Thoracic aorta (tissue), 2 donors: ENCODE results near the gene DUSP14. TPM values are rescaled to one million over a fixed set of nuclear protein-coding genes. Genes with fewer than 3 reads are reported as not detected.

Source experiments
- ATAC-seq: fragments of 150-250 bp; one replicate; pipeline ENCODE4 v1.8.0; 2017; ENCODE audit warnings: low read depth; ENCODE audit not compliant: insufficient number of reproducible peaks, low FRiP score
- DNase-seq: peaks from one replicate; pipeline ENCODE4 v3.0.0-alpha.2; 2020; ENCODE audit warnings: low spot score
- H3K27ac ChIP-seq, 2 donors: fragments of 200-600 bp; sonication (generic); 1 replicate in 1 of 2; 2 replicates in 1 of 2; pipeline ENCODE4 v1.5.1; 2016; ENCODE audit warnings: mild to moderate bottlenecking in 2 of 2, moderate library complexity in 2 of 2
- H3K27me3 ChIP-seq: fragments of 200-600 bp; sonication (generic); replicated peaks from 2 replicates; pipeline ENCODE4 v1.6.0; 2016; ENCODE audit warnings: mild to moderate bottlenecking; ENCODE audit not compliant: insufficient read depth
- H3K36me3 ChIP-seq: fragments of 200-600 bp; sonication (generic); one replicate; pipeline ENCODE4 v1.5.1; 2016
- H3K4me1 ChIP-seq, 2 donors: fragments of 200-600 bp; sonication (generic); 1 replicate in 1 of 2; 2 replicates in 1 of 2; pipeline versions ENCODE4 v1.5.1 to v1.6.0; 2016; ENCODE audit warnings: low read depth in 2 of 2, mild to moderate bottlenecking in 1 of 2; ENCODE audit not compliant: control insufficient read depth in 1 of 2
- H3K4me3 ChIP-seq: fragments of 200-600 bp; sonication (generic); 2 replicates; pipeline ENCODE4 v1.5.1; 2016; ENCODE audit warnings: mild to moderate bottlenecking
- H3K9me3 ChIP-seq: fragments of 200-600 bp; sonication (generic); 2 replicates; pipeline ENCODE4 v1.5.1; 2016
- total RNA-seq, 2 donors: library from RNA; depleted of rRNA; stranded (reverse); fragments of >200 nt; gene quantifications; one replicate each; pipeline versions ENCODE4 v1.1.0 to v1.2.3, GENCODE V29; 2016
- TF ChIP-seq, protein P1 (sequence below): fragments of 200-600 bp; sonication (generic); IDR thresholded peaks from one replicate; pipeline ENCODE4 v1.5.1; 2019; ENCODE audit warnings: antibody characterized with exemption

DUSP14 gene
- total RNA-seq, 2 donors from 2014 or later: 18.1 to 22.2 TPM

DNA sequence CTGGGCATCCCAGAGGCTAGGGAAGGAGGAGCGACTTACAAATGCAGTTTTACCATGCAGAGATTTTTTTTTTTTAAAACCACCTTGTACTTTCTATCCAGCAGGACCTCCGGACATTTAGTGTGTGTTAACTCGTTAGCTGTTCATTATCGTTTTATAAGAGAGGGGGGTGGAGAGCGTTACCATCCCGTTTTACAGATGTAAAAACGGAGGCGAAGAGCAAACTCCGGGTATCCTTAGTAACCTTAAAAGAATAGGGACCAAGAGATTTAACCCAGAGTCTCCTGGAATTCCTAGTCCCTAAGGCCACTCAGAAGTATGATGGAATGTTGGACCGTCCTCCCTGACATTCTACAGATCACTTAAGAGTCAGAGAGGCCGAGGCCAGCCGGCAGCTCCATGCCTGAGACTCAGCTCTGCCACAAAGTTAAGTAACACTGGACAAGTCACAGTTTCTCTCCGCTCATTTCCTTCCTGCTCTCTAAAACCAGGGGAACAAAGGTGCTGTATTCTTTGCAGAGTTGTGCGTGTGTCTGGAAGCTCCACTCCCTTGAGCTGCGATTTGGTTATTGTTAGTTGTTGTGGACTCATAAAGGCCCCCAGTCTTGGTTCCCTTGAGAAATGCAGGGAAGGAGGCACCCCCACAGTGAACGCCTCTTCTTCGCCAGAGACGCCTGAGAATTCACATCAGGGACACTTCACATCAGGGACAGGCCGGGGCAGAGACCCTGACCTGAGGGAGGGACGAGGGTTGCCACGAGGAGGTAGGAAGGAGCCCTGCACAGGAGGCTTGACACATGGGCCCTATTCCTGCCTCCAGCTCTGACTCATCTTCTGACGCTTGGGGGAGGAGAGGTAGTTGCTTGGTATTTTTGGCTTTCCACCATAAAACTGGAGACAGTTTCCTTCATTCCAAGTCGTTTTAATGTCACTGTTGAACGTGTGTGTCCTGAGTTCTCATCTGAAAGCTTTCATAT, 1.2 kb downstream of the DUSP14 start:
- DNase-seq (no peak), ATAC-seq (no peak)
- H3K4me1 ChIP-seq: peaks cover 20 to 30% of the 10 kb centered on the region in 2 donors
- peak overlapping the region; percentile 54 to 74 for H3K27ac ChIP-seq
- no peaks in the 10 kb centered on the region for H3K36me3 ChIP-seq
- TF ChIP-seq, protein P1, sequence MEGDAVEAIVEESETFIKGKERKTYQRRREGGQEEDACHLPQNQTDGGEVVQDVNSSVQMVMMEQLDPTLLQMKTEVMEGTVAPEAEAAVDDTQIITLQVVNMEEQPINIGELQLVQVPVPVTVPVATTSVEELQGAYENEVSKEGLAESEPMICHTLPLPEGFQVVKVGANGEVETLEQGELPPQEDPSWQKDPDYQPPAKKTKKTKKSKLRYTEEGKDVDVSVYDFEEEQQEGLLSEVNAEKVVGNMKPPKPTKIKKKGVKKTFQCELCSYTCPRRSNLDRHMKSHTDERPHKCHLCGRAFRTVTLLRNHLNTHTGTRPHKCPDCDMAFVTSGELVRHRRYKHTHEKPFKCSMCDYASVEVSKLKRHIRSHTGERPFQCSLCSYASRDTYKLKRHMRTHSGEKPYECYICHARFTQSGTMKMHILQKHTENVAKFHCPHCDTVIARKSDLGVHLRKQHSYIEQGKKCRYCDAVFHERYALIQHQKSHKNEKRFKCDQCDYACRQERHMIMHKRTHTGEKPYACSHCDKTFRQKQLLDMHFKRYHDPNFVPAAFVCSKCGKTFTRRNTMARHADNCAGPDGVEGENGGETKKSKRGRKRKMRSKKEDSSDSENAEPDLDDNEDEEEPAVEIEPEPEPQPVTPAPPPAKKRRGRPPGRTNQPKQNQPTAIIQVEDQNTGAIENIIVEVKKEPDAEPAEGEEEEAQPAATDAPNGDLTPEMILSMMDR: no peak
- H3K27me3 ChIP-seq: no peaks in the 10 kb centered on the region
- peak overlapping the region; percentile 99 for H3K4me3 ChIP-seq
- H3K9me3 ChIP-seq: no peaks in the 10 kb centered on the region

DNA sequence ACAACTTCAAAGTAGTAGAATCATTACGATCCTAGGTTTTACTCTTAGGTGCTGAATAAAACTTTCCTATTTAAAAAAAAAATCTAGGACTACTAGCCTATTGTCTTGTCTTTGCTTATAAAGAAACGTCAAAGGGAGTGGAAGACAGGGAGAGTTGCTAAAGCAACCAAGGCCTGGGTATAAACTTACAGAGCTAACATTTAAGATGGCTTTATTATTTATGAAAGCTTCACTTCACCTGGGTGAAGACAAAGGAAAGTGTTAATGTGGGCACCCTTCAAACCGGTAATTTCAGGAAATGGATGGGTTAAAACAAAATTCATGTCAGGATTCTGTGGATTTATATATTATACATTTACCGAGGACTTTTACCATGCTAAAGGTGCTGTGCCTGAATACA, 2.5 kb downstream of the DUSP14 start:
- TF ChIP-seq, protein P1: no peak
- no peak for ATAC-seq
- no peak for DNase-seq
- no peaks in the 10 kb centered on the region for H3K9me3 ChIP-seq
- H3K27me3 ChIP-seq: no peaks in the 10 kb centered on the region
- H3K4me1 ChIP-seq: peaks cover 20 to 30% of the 10 kb centered on the region in 2 donors
- no peak overlapping the region for H3K4me3 ChIP-seq
- H3K27ac ChIP-seq: no peak overlapping the region
- H3K36me3 ChIP-seq: no peaks in the 10 kb centered on the region

DNA sequence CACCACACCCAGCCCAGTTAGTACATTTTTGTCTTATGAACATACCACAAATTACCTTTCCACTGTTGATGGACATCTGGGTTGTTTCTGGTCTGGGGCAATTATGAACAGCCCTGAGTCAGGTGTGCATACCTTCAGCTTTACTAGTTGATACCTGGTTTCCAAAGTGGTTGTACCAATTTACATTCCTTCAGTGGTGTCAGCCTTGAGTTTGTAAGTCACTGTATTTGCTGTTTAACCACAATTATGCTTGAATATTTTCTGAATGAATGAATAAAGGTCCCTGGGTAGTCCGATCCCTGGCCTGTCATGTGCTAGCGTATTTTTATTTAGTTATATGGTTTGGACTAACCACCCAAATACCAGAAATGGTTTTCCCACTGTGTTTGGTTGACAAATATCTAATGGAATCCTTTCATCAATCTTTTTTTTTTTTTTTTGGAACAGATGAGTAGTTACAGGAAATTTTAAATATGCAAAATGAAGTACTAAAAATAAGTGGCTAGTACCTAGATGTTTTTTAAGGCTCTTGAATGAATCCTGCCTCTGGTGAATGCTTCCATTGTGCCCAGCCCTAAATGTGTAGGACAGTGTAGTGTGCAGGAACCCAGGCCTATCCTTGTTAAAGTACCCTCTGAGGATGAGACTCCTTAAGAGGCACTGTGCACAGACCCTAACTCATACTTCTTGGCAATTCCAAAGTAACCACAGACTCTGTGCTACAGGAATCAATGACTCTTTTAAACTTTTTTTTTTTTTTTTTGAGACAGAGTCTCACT, 3.7 kb downstream of the DUSP14 start:
- Histone ChIP-seq H3K4me1 (peaks cover 15 to 24% of the 10 kb centered on the region in 2 donors), H3K27ac (no peak overlapping the region)

DNA sequence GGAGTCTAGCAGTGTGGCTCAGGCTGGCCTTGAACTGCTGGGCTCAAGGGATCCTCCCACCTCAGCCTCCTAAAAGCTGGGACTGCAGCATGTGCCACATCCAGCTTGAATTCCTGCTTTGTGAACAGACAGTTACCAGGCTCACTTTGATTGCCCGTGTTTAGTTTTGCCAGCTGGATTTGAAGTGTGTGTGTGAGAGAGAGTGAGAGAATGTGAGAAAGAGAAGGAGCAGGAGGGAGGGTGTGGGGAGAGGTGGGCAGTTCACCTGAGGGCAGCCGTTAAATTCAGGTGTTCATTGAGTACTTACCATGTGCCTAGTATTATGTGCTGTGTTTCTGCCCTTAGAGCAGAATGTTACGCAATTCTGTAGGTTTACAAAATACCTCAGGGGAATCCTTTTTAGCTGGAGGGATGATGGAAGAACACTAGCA, 4.7 kb downstream of the DUSP14 start:
- H3K9me3 ChIP-seq: no peaks in the 10 kb centered on the region
- DNase-seq (no peak), ATAC-seq (no peak)
- peaks cover 14 to 21% of the 10 kb centered on the region in 2 donors for H3K4me1 ChIP-seq
- H3K27ac ChIP-seq: no peak overlapping the region
- TF ChIP-seq, protein P1: no peak
- H3K36me3 ChIP-seq: no peaks in the 10 kb centered on the region
- H3K4me3 ChIP-seq: no peak overlapping the region
- no peaks in the 10 kb centered on the region for H3K27me3 ChIP-seq

More for the DNA sequence above, 3.7 kb downstream of the DUSP14 start:
- Histone ChIP-seq H3K9me3 (no peaks in the 10 kb centered on the region), H3K27me3 (no peaks in the 10 kb centered on the region), H3K36me3 (no peaks in the 10 kb centered on the region), H3K4me3 (no peak overlapping the region)
- no peak for ATAC-seq
- TF ChIP-seq, protein P1: no peak
- no peak for DNase-seq

DNA sequence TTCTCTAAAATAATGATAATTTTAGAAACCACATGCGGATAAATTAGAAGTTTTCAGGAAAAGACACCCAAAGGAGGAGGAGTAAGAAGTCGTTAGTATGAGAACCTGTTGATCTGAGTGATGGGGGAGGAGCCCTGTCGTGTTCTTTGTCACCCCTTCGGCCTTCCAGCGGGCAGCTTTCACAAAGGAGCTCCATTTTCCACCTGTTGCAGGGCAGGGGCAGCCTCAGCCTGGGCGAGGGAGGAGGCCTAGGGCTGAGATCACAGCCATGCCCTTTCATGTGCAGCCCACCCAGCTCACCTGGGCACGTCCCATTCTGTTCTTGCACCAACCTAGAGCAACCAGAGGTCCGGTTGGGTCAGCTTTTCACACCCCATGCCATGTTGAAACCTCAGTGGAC, 5.3 kb downstream of the DUSP14 start:
- Histone ChIP-seq H3K27ac (no peak overlapping the region), H3K36me3 (no peaks in the 10 kb centered on the region), H3K9me3 (no peaks in the 10 kb centered on the region), H3K27me3 (no peaks in the 10 kb centered on the region), H3K4me3 (no peak overlapping the region), H3K4me1 (peaks cover 14 to 21% of the 10 kb centered on the region in 2 donors)
- ATAC-seq (no peak), DNase-seq (no peak)
- TF ChIP-seq, protein P1: no peak
